CD14-positive monocyte (primary cell): ENCODE data around the gene ARF6. TPM values are rescaled to one million over a fixed set of nuclear protein-coding genes. Genes with fewer than 3 reads are reported as not detected.

ENCODE experiments used
- DNase-seq, 3 donors: peaks; one replicate each; pipeline ENCODE4 v3.0.0-alpha.2; 2011 to 2022
- H2AFZ ChIP-seq: 2 replicates; pipeline ENCODE4 v1.6.0; 2012; ENCODE audit warnings: mild to moderate bottlenecking, low read depth, low read length, inconsistent platforms; ENCODE audit not compliant: insufficient read depth, poor library complexity, severe bottlenecking
- H3K27ac ChIP-seq, 2 donors: 1 replicate in 1 of 2; 2 replicates in 1 of 2; pipeline ENCODE4 v1.5.1; 2012 to 2013; ENCODE audit warnings: low read length in 2 of 2, control low read depth in 1 of 2, inconsistent platforms in 1 of 2, low read depth in 1 of 2, mild to moderate bottlenecking in 1 of 2
- H3K27me3 ChIP-seq, 2 donors: one replicate each; pipeline versions ENCODE4 v1.6.0 to v1.6.1; 2011 to 2013; ENCODE audit warnings: low read length in 2 of 2; ENCODE audit not compliant: control insufficient read depth in 2 of 2, insufficient read depth in 2 of 2
- H3K36me3 ChIP-seq, 2 donors: replicated peaks in 1 of 2; 1 replicate in 1 of 2; 2 replicates in 1 of 2; pipeline versions ENCODE4 v1.5.1 to v1.6.1; 2012 to 2013; ENCODE audit warnings: low read length in 2 of 2, control low read depth in 1 of 2, inconsistent platforms in 1 of 2, mild to moderate bottlenecking in 1 of 2; ENCODE audit not compliant: insufficient read depth in 2 of 2, control insufficient read depth in 1 of 2
- H3K4me1 ChIP-seq, 2 donors: 1 replicate in 1 of 2; 2 replicates in 1 of 2; pipeline versions ENCODE4 v1.5.1 to v1.6.1; 2012 to 2013; ENCODE audit warnings: low read length in 2 of 2, control low read depth in 1 of 2, inconsistent platforms in 1 of 2, mild to moderate bottlenecking in 1 of 2, moderate library complexity in 1 of 2; ENCODE audit not compliant: insufficient read depth in 2 of 2, control insufficient read depth in 1 of 2
- H3K4me2 ChIP-seq: replicated peaks from 2 replicates; pipeline ENCODE3; 2012; ENCODE audit warnings: low read length, moderate library complexity, mild to moderate bottlenecking; ENCODE audit not compliant: poor library complexity, severe bottlenecking; ENCODE audit errors: extremely low read depth
- H3K4me3 ChIP-seq, 3 experiments: fragments of 200-600 bp in 1 of 3; sonication (generic) in 1 of 3; replicated peaks in 1 of 3; 1 replicate in 2 of 3; 2 replicates in 1 of 3; pipeline ENCODE4 v1.5.1; 2011 to 2013; ENCODE audit warnings: low read length in 3 of 3, mild to moderate bottlenecking in 3 of 3, control low read depth in 2 of 3, low read depth in 2 of 3, inconsistent platforms in 1 of 3, moderate library complexity in 1 of 3
- H3K79me2 ChIP-seq: 2 replicates; pipeline ENCODE4 v1.6.0; 2012; ENCODE audit warnings: mild to moderate bottlenecking, control low read depth, inconsistent platforms, low read length, moderate library complexity; ENCODE audit not compliant: insufficient read depth
- H3K9ac ChIP-seq: 2 replicates; pipeline ENCODE4 v1.6.0; 2017; ENCODE audit warnings: low read length, mild to moderate bottlenecking; ENCODE audit not compliant: insufficient read depth, poor library complexity, severe bottlenecking
- H3K9me3 ChIP-seq, 2 donors: replicated peaks in 1 of 2; 1 replicate in 1 of 2; 2 replicates in 1 of 2; pipeline versions ENCODE4 v1.5.1 to v1.6.1; 2012 to 2013; ENCODE audit warnings: low read length in 2 of 2, control low read depth in 1 of 2; ENCODE audit not compliant: control insufficient read depth in 1 of 2, insufficient read depth in 1 of 2
- H4K20me1 ChIP-seq: 2 replicates; pipeline ENCODE4 v1.6.0; 2012; ENCODE audit warnings: mild to moderate bottlenecking, low read length, control low read depth, moderate library complexity; ENCODE audit not compliant: insufficient read depth
- H3K27ac Mint-ChIP-seq, 7 donors: one replicate each; pipeline ENCODE4 v1.8.0; 2020; ENCODE audit warnings: mild to moderate bottlenecking in 7 of 7, mixed read lengths in 7 of 7, moderate library complexity in 6 of 7, inconsistent platforms in 2 of 7
- H3K27me3 Mint-ChIP-seq, 3 donors: one replicate each; pipeline ENCODE4 v1.8.0; 2021 to 2022; ENCODE audit warnings: low read depth in 3 of 3, mild to moderate bottlenecking in 3 of 3, mixed read lengths in 3 of 3, moderate library complexity in 3 of 3, inconsistent platforms in 1 of 3
- H3K36me3 Mint-ChIP-seq, 2 donors: one replicate each; pipeline ENCODE4 v1.8.0; 2020; ENCODE audit warnings: mixed read lengths in 2 of 2, inconsistent platforms in 1 of 2, mild to moderate bottlenecking in 1 of 2
- H3K4me1 Mint-ChIP-seq: one replicate; pipeline ENCODE4 v1.8.0; 2020; ENCODE audit warnings: mild to moderate bottlenecking, mixed read lengths
- H3K4me3 Mint-ChIP-seq, 2 donors: one replicate each; pipeline ENCODE4 v1.8.0; 2020; ENCODE audit warnings: mild to moderate bottlenecking in 2 of 2, mixed read lengths in 2 of 2, moderate library complexity in 1 of 2
- H3K9me3 Mint-ChIP-seq, 7 donors: one replicate each; pipeline ENCODE4 v1.8.0; 2020 to 2022; ENCODE audit warnings: mixed read lengths in 7 of 7, mild to moderate bottlenecking in 6 of 7, moderate library complexity in 6 of 7, inconsistent platforms in 2 of 7
- CTCF ChIP-seq: fragments of 200-600 bp; IDR thresholded peaks from one replicate; pipeline ENCODE4 v1.8.0; 2022; ENCODE audit warnings: antibody characterized with exemption, mild to moderate bottlenecking
- WGBS: methylation state at CpG from one replicate; pipeline ENCODE4 v1.1.5; 2013; ENCODE audit warnings: missing lambda C conversion rate; ENCODE audit not compliant: insufficient coverage; 5-methylcytosine and 5-hydroxymethylcytosine counted together
- intact Hi-C, 2 donors: fragments of 100-400 bp; cut with micrococcal nuclease; formaldehyde crosslinking; loops; one replicate each; pipeline versions ENCODE4 v1.15.0 to v1.15.1; 2023
- polyA plus RNA-seq, 3 donors: library from polyadenylated mRNA; depleted of rRNA in 1 of 3; unstranded in 2 of 3; stranded (reverse) in 1 of 3; fragments of 300-500 nt in 2 of 3; fragments of >200 nt in 1 of 3; fragmentation: Illumina TruSeq in 2 of 3; gene quantifications; 1 replicate in 2 of 3; 2 replicates in 1 of 3; pipeline ENCODE4 v1.2.3, GENCODE V29; 2012 to 2021

The ARF6 gene
- polyA plus RNA-seq, 3 donors = 76.4 to 136 (median 120) TPM

GRCh38 chr14:49931523-49931922 lies 38.6 kb downstream of the ARF6 start:
- H3K27ac Mint-ChIP-seq = no peak overlapping the region

GRCh38 chr14:49933128-49933527 lies 40.2 kb downstream of the ARF6 start:
- intact Hi-C loops = no loop called here
- peaks cover 5 to 12% (median 9%) of the 10 kb centered on the region in 7 donors for H3K9me3 Mint-ChIP-seq
- Histone ChIP-seq H3K9me3 (peaks cover 0 to 6% of the 10 kb centered on the region in 2 donors), H3K27ac (no peak overlapping the region), H3K27me3 (no peaks in the 10 kb centered on the region), H3K4me2 (no peak overlapping the region), H2AFZ (no peak overlapping the region), H3K4me1 (peaks cover 9% of the 10 kb centered on the region in 2 donors), H3K36me3 (no peaks in the 10 kb centered on the region), H3K9ac (no peak overlapping the region), H4K20me1 (no peaks in the 10 kb centered on the region), H3K79me2 (no peaks in the 10 kb centered on the region), H3K4me3 (no peak overlapping the region)
- no peak overlapping the region for H3K4me3 Mint-ChIP-seq
- peaks cover 21% of the 10 kb centered on the region for H3K4me1 Mint-ChIP-seq
- no peak for DNase-seq
- H3K36me3 Mint-ChIP-seq = no peaks in the 10 kb centered on the region
- H3K27ac Mint-ChIP-seq = no peak overlapping the region
- WGBS = no CpG with 5 or more reads among the region's 4 CpGs
- no peak for TF ChIP-seq CTCF
- H3K27me3 Mint-ChIP-seq = peaks cover 0 to 4% (median 0%) of the 10 kb centered on the region in 3 donors

More at GRCh38 chr14:49931523-49931922, 38.6 kb downstream of the ARF6 start:
- H3K9me3 Mint-ChIP-seq = peaks cover 2 to 8% (median 5%) of the 10 kb centered on the region in 7 donors
- Histone ChIP-seq H3K9me3 (peaks cover 0 to 6% of the 10 kb centered on the region in 2 donors), H3K27ac (no peak overlapping the region), H3K36me3 (no peaks in the 10 kb centered on the region), H3K79me2 (no peaks in the 10 kb centered on the region), H3K27me3 (no peaks in the 10 kb centered on the region), H3K4me1 (peaks cover 9% of the 10 kb centered on the region in 2 donors), H3K4me3 (no peak overlapping the region), H2AFZ (no peak overlapping the region), H3K9ac (no peak overlapping the region), H3K4me2 (no peak overlapping the region), H4K20me1 (no peaks in the 10 kb centered on the region)
- no peak overlapping the region for H3K4me3 Mint-ChIP-seq
- H3K4me1 Mint-ChIP-seq = peaks cover 21% of the 10 kb centered on the region
- TF ChIP-seq CTCF = no peak
- H3K27me3 Mint-ChIP-seq = peaks cover 0 to 9% (median 0%) of the 10 kb centered on the region in 3 donors
- intact Hi-C loops = no loop called here
- no peaks in the 10 kb centered on the region for H3K36me3 Mint-ChIP-seq
- DNase-seq = no peak
- no CpG with 5 or more reads among the region's 3 CpGs for WGBS
